Neural cell (in vitro differentiated cells): ENCODE data around the gene ACIN1. TPM values are rescaled to one million over a fixed set of nuclear protein-coding genes. Genes with fewer than 3 reads are reported as not detected.

Experiments
- H2AFZ ChIP-seq: fragments of 200-600, 300-800 bp; sonication (generic), shearing (Covaris generic); 2 replicates; pipeline ENCODE4 v1.6.0; 2014; ENCODE audit warnings: low read depth, mild to moderate bottlenecking, antibody characterized with exemption, low read length, moderate library complexity
- H3F3A ChIP-seq: fragments of 200-600 bp; shearing (Covaris generic); 2 replicates; pipeline ENCODE4 v1.6.1; 2016; ENCODE audit warnings: mild to moderate bottlenecking, moderate library complexity, mixed read lengths, antibody characterized with exemption, low read length; ENCODE audit not compliant: insufficient read depth, poor library complexity, severe bottlenecking
- H3K27ac ChIP-seq: fragments of 200-600, 300-800 bp; sonication (generic), shearing (Covaris generic); 2 replicates; pipeline ENCODE4 v1.5.1; 2014; ENCODE audit warnings: mild to moderate bottlenecking, low read length, moderate library complexity
- H3K27me3 ChIP-seq: fragments of 300-800, 200-600 bp; sonication (generic), shearing (Covaris generic); 2 replicates; pipeline ENCODE4 v1.6.0; 2014; ENCODE audit warnings: mild to moderate bottlenecking, low read depth, low read length, moderate library complexity; ENCODE audit not compliant: insufficient read depth
- H3K36me3 ChIP-seq: fragments of 300-800, 200-600 bp; sonication (generic), shearing (Covaris generic); 2 replicates; pipeline ENCODE4 v1.5.1; 2014; ENCODE audit warnings: mild to moderate bottlenecking, antibody characterized with exemption, low read length, moderate library complexity; ENCODE audit not compliant: insufficient read depth
- H3K4me2 ChIP-seq: fragments of 300-800, 200-600 bp; sonication (generic), shearing (Covaris generic); 2 replicates; pipeline ENCODE4 v1.6.0; 2014; ENCODE audit warnings: mild to moderate bottlenecking, low read length
- H3K4me3 ChIP-seq: fragments of 300-800, 200-600 bp; sonication (generic), shearing (Covaris generic); 2 replicates; pipeline ENCODE4 v1.5.1; 2014; ENCODE audit warnings: mild to moderate bottlenecking, low read length, moderate library complexity
- H3K79me2 ChIP-seq: fragments of 200-600 bp; shearing (Covaris generic); replicated peaks from 2 replicates; pipeline ENCODE4 v1.6.0; 2014; ENCODE audit warnings: mild to moderate bottlenecking, low read length, moderate library complexity; ENCODE audit not compliant: insufficient read depth
- H3K9ac ChIP-seq: fragments of 300-800, 200-600 bp; sonication (generic), shearing (Covaris generic); 2 replicates; pipeline ENCODE4 v1.6.1; 2016; ENCODE audit warnings: mild to moderate bottlenecking, low read length, mixed read lengths
- H3K9me2 ChIP-seq: fragments of 200-600 bp; shearing (Covaris generic); 2 replicates; pipeline ENCODE4 v1.6.1; 2016; ENCODE audit warnings: mild to moderate bottlenecking, low read length, mixed read lengths; ENCODE audit not compliant: insufficient read depth
- H3K9me3 ChIP-seq: fragments of 200-600, 300-800 bp; sonication (generic), shearing (Covaris generic); 2 replicates; pipeline ENCODE4 v1.6.1; 2016; ENCODE audit warnings: mild to moderate bottlenecking, mixed run types, low read length, moderate library complexity, mixed read lengths
- H4K20me1 ChIP-seq: fragments of 200-600 bp; shearing (Covaris generic); 2 replicates; pipeline ENCODE4 v1.6.1; 2016; ENCODE audit warnings: mild to moderate bottlenecking, mixed run types; ENCODE audit not compliant: insufficient read depth
- CTCF ChIP-seq: fragments of 450-650 bp; IDR thresholded peaks from 2 replicates; pipeline ENCODE4 v1.5.1; 2014; ENCODE audit warnings: antibody characterized with exemption, mild to moderate bottlenecking, moderate library complexity; ENCODE audit not compliant: poor library complexity, severe bottlenecking
- EP300 ChIP-seq: fragments of 450-650 bp; conservative IDR thresholded peaks from 2 replicates; pipeline ENCODE4 v1.6.1; 2014; ENCODE audit warnings: antibody characterized with exemption, mild to moderate bottlenecking, moderate library complexity; ENCODE audit not compliant: poor library complexity, severe bottlenecking
- EZH2 ChIP-seq: fragments of 200-600, 300-800 bp; shearing (Covaris generic), sonication (generic); IDR thresholded peaks from 2 replicates; pipeline ENCODE4 v1.6.1; 2014; ENCODE audit warnings: antibody characterized with exemption, low read length, borderline replicate concordance, mild to moderate bottlenecking; ENCODE audit not compliant: insufficient read depth, poor library complexity, severe bottlenecking
- MXI1 ChIP-seq: fragments of 450-650 bp; conservative IDR thresholded peaks from 2 replicates; pipeline ENCODE4 v1.6.1; 2014; ENCODE audit warnings: antibody characterized with exemption, mild to moderate bottlenecking; ENCODE audit not compliant: poor library complexity, severe bottlenecking
- POLR2AphosphoS5 ChIP-seq: IDR thresholded peaks from 2 replicates; pipeline ENCODE4 v1.6.1; 2012
- RAD21 ChIP-seq: fragments of 450-650 bp; conservative IDR thresholded peaks from 2 replicates; pipeline ENCODE4 v1.6.1; 2014; ENCODE audit warnings: antibody characterized with exemption, mild to moderate bottlenecking, moderate library complexity
- SMC3 ChIP-seq: fragments of 450-650 bp; conservative IDR thresholded peaks from 2 replicates; pipeline ENCODE4 v1.6.1; 2014; ENCODE audit warnings: antibody characterized with exemption, mild to moderate bottlenecking, moderate library complexity; ENCODE audit not compliant: poor library complexity
- TAF1 ChIP-seq: IDR thresholded peaks from 2 replicates; pipeline ENCODE4 v1.6.1; 2012; ENCODE audit warnings: low read depth
- polyA plus RNA-seq: library from polyadenylated mRNA; depleted of rRNA; stranded (reverse); fragments of >200 nt; gene quantifications from 2 replicates; pipeline ENCODE4 v1.2.3, GENCODE V29; 2014
- TF ChIP-seq, protein P1 (sequence below): IDR thresholded peaks from 2 replicates; pipeline ENCODE4 v1.6.1; 2012; ENCODE audit warnings: borderline replicate concordance

ACIN1 gene
- polyA plus RNA-seq, 1 donor from 2014 or later = 143 TPM

DNA sequence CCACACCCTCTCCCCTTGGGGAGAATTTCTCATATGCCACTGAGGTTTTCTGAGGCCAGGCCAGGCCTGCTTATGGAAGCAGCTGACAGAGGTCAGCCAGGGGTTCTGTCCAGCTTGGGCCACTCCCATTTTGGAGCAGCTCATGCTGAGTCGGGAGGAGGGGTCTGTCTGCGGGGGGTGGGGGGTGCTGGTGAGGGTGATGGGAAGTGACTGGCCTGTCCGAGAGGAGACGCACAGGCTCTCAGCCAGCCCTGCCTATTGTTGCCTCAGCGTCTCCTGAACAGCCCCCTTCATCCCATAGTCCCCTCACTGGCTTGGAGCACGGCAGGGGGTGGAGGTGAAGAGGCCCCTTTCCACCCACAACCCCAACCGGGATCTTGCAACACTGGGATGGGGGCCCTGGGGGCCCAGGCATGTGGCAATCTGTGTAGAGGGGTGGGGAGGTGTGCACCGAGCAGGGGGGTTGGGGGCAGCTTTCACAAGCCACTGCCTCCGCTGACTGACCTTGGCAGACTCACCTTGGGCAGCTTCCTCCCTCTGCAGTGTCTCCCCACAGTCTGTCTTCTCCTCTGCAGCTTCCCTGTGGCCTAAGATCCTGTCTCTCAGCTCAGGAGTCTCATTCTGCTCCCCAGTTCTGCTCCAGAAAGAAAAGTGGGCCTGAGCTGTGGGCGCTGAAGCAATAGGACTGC, 18.6 kb upstream of the ACIN1 start:
- no peaks in the 10 kb centered on the region for H3K79me2 ChIP-seq
- H3K4me3 ChIP-seq = no peak overlapping the region
- no peaks in the 10 kb centered on the region for H3K9me3 ChIP-seq
- no peaks in the 10 kb centered on the region for H3K36me3 ChIP-seq
- H2AFZ ChIP-seq = no peak overlapping the region
- no peaks in the 10 kb centered on the region for H3F3A ChIP-seq
- H3K27ac ChIP-seq = no peak overlapping the region
- H3K4me2 ChIP-seq = no peak overlapping the region
- no peak for TF ChIP-seq EP300
- no peak for TF ChIP-seq EZH2
- TF ChIP-seq, protein P1, sequence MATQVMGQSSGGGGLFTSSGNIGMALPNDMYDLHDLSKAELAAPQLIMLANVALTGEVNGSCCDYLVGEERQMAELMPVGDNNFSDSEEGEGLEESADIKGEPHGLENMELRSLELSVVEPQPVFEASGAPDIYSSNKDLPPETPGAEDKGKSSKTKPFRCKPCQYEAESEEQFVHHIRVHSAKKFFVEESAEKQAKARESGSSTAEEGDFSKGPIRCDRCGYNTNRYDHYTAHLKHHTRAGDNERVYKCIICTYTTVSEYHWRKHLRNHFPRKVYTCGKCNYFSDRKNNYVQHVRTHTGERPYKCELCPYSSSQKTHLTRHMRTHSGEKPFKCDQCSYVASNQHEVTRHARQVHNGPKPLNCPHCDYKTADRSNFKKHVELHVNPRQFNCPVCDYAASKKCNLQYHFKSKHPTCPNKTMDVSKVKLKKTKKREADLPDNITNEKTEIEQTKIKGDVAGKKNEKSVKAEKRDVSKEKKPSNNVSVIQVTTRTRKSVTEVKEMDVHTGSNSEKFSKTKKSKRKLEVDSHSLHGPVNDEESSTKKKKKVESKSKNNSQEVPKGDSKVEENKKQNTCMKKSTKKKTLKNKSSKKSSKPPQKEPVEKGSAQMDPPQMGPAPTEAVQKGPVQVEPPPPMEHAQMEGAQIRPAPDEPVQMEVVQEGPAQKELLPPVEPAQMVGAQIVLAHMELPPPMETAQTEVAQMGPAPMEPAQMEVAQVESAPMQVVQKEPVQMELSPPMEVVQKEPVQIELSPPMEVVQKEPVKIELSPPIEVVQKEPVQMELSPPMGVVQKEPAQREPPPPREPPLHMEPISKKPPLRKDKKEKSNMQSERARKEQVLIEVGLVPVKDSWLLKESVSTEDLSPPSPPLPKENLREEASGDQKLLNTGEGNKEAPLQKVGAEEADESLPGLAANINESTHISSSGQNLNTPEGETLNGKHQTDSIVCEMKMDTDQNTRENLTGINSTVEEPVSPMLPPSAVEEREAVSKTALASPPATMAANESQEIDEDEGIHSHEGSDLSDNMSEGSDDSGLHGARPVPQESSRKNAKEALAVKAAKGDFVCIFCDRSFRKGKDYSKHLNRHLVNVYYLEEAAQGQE = no peak
- no peak for TF ChIP-seq SMC3
- TF ChIP-seq POLR2AphosphoS5 = no peak
- no peak for TF ChIP-seq TAF1
- TF ChIP-seq MXI1 = no peak
- TF ChIP-seq CTCF = no peak
- TF ChIP-seq RAD21 = no peak
- no peaks in the 10 kb centered on the region for H3K9me2 ChIP-seq
- H3K27me3 ChIP-seq = no peaks in the 10 kb centered on the region
- H3K9ac ChIP-seq = no peak overlapping the region
- no peaks in the 10 kb centered on the region for H4K20me1 ChIP-seq

DNA sequence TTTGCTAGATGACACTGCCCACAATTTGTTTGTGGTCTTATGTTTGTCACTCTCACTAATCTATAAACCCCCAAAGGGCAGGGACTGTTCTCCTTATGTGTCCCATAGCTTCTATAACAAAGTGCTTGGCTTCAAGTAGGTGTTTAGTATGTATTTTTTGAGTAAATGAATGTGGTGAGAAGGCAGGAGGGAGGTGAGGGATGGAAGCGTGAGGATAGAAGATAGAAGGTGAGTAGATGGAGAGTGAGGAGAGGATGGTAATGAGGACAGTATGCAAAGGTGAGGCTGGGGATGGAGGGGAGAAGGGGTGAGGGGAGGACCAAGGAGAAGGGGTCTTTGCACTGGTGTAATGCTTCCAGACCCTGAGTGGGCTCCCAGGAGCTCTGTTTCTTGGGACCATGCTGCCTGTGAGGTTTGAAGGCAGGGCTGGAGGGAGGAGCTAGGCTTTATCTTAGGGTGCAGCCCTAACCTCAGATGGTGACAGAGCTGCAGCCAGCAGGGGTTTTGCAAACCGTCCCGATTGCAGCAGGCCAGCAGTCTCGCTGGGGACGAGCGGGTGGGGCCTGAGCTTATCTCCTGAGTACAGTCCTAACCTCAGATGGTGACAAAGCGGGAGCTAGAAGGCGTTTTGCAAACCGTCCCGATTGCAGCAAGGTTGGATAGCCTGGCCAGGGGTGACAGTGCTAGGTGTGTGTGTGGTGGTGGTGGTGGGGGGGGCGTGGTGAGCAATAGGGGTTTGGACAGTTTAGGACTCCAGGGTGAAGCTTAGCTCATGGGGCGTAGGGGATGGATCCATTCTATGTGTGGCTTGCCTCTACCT, 17.6 kb upstream of the ACIN1 start:
- no peaks in the 10 kb centered on the region for H3K9me3 ChIP-seq
- H3K4me2 ChIP-seq = no peak overlapping the region
- H3K27me3 ChIP-seq = no peaks in the 10 kb centered on the region
- no peaks in the 10 kb centered on the region for H3F3A ChIP-seq
- no peaks in the 10 kb centered on the region for H3K79me2 ChIP-seq
- no peak overlapping the region for H2AFZ ChIP-seq
- no peaks in the 10 kb centered on the region for H3K9me2 ChIP-seq
- no peaks in the 10 kb centered on the region for H3K36me3 ChIP-seq
- H3K4me3 ChIP-seq = no peak overlapping the region
- H3K27ac ChIP-seq = no peak overlapping the region
- no peaks in the 10 kb centered on the region for H4K20me1 ChIP-seq
- H3K9ac ChIP-seq = no peak overlapping the region
- no peak for TF ChIP-seq EZH2
- TF ChIP-seq, protein P1 = no peak
- TF ChIP-seq TAF1 = no peak
- TF ChIP-seq POLR2AphosphoS5 = no peak
- TF ChIP-seq MXI1 = no peak
